HepG2 (cell line): ENCODE results near the gene SULT2B1. TPM values are rescaled to one million over a fixed set of nuclear protein-coding genes. Genes with fewer than 3 reads are reported as not detected.
A peak's percentile ranks its signal among the peaks of the same experiment; 100 is the strongest.

Experiments
- ETV5 ChIP-seq: IDR thresholded peaks from 2 replicates; pipeline ENCODE4 v1.6.1; 2018; ENCODE audit warnings: missing biosample characterization, missing genetic modification reagents, inconsistent platforms, borderline replicate concordance
- FIP1L1 ChIP-seq: fragments of 200-400 bp; formaldehyde crosslinking; IDR thresholded peaks from 2 replicates; pipeline ENCODE4 v1.6.1; 2018; ENCODE audit warnings: low read depth, mild to moderate bottlenecking, low read length, moderate library complexity, borderline replicate concordance; ENCODE audit not compliant: insufficient read depth
- FOXM1 ChIP-seq: sonication (generic); formaldehyde crosslinking; IDR thresholded peaks from 2 replicates; pipeline ENCODE4 v1.5.0; 2020; ENCODE audit warnings: missing genetic modification reagents
- HNRNPLL ChIP-seq: fragments of 200-400 bp; formaldehyde crosslinking; IDR thresholded peaks from 2 replicates; pipeline ENCODE4 v1.6.1; 2017; ENCODE audit warnings: mild to moderate bottlenecking, low read depth, low read length; ENCODE audit not compliant: poor library complexity, severe bottlenecking
- JUNB ChIP-seq: sonication (generic); formaldehyde crosslinking; IDR thresholded peaks from 2 replicates; pipeline ENCODE4 v1.8.0; 2022; ENCODE audit warnings: missing genetic modification reagents, mild to moderate bottlenecking, borderline replicate concordance
- KLF9 ChIP-seq: IDR thresholded peaks from 2 replicates; pipeline ENCODE4 v1.6.1; 2016; ENCODE audit warnings: low read depth
- PLRG1 ChIP-seq: fragments of 450-650 bp; conservative IDR thresholded peaks from 2 replicates; pipeline ENCODE4 v1.6.1; 2016
- RARA ChIP-seq: IDR thresholded peaks from 2 replicates; pipeline ENCODE4 v1.6.1; 2016; ENCODE audit warnings: missing genetic modification reagents, missing compliant biosample characterization
- RORA ChIP-seq: sonication (generic); formaldehyde crosslinking; IDR thresholded peaks from 2 replicates; pipeline ENCODE4 v1.5.0; 2020; ENCODE audit warnings: mild to moderate bottlenecking, missing genetic modification reagents, moderate library complexity
- SALL1 ChIP-seq: sonication (generic); formaldehyde crosslinking; IDR thresholded peaks from 2 replicates; pipeline ENCODE4 v1.8.0; 2022; ENCODE audit warnings: mild to moderate bottlenecking, missing genetic modification reagents
- SCMH1 ChIP-seq: sonication (generic); formaldehyde crosslinking; IDR thresholded peaks from 2 replicates; pipeline ENCODE4 v1.9.0; 2021; ENCODE audit warnings: missing genetic modification reagents, mild to moderate bottlenecking, borderline replicate concordance
- SOX6 ChIP-seq, 2 experiments: fragments of 450-650 bp in 1 of 2; sonication (generic) in 1 of 2; formaldehyde crosslinking in 1 of 2; IDR thresholded peaks; 2 replicates each; pipeline versions ENCODE4 v1.4.0 to v1.6.1; 2017 to 2020; ENCODE audit warnings: antibody characterized with exemption in 1 of 2, mild to moderate bottlenecking in 1 of 2, missing genetic modification reagents in 1 of 2
- ZNF367 ChIP-seq: sonication (generic); formaldehyde crosslinking; IDR thresholded peaks from 2 replicates; pipeline ENCODE4 v1.4.0; 2020; ENCODE audit warnings: missing genetic modification reagents, borderline replicate concordance
- ZNF530 ChIP-seq: sonication (generic); formaldehyde crosslinking; IDR thresholded peaks from 2 replicates; pipeline ENCODE4 v1.5.0; 2020; ENCODE audit warnings: low read depth, mild to moderate bottlenecking, missing genetic modification reagents
- polyA plus RNA-seq, 8 experiments: library from polyadenylated mRNA; depleted of rRNA in 3 of 8; stranded (reverse) in 7 of 8; unstranded in 1 of 8; fragments of >200 nt; fragmentation: Illumina TruSeq in 4 of 8; extraction: Trizol in 4 of 8; gene quantifications; 2 replicates each; pipeline versions ENCODE4 v1.2.1 to v1.2.3, GENCODE V29; 2011 to 2016; ENCODE audit warnings: low read depth in 4 of 8, missing spikeins in 1 of 8, mixed read lengths in 1 of 8; ENCODE audit not compliant: insufficient read depth in 1 of 8
- total RNA-seq, 5 experiments: library from RNA; depleted of rRNA; stranded (reverse); fragments of >200 nt; fragmentation: Illumina TruSeq; extraction: Trizol; gene quantifications; 2 replicates each; pipeline ENCODE4 v1.2.3, GENCODE V29; 2016; ENCODE audit warnings: low read depth in 1 of 5
- TF ChIP-seq, protein P1 (sequence below): sonication (generic); formaldehyde crosslinking; IDR thresholded peaks from 2 replicates; pipeline ENCODE4 v1.5.0; 2020; ENCODE audit warnings: mild to moderate bottlenecking, missing genetic modification reagents, borderline replicate concordance
- TF ChIP-seq, protein P2 (sequence below): sonication (generic); formaldehyde crosslinking; IDR thresholded peaks from 2 replicates; pipeline ENCODE4 v1.4.0; 2020; ENCODE audit warnings: missing genetic modification reagents
- TF ChIP-seq, protein P3 (sequence below): sonication (generic); formaldehyde crosslinking; IDR thresholded peaks from 2 replicates; pipeline ENCODE4 v1.4.0; 2020; ENCODE audit warnings: missing genetic modification reagents

Gene SULT2B1
- total and polyA plus RNA-seq, 2 of the 13 experiments (the other 11 are each of a cell fraction or from before 2014, with no cell fraction given): 0.13 TPM; not detected in 1

DNA sequence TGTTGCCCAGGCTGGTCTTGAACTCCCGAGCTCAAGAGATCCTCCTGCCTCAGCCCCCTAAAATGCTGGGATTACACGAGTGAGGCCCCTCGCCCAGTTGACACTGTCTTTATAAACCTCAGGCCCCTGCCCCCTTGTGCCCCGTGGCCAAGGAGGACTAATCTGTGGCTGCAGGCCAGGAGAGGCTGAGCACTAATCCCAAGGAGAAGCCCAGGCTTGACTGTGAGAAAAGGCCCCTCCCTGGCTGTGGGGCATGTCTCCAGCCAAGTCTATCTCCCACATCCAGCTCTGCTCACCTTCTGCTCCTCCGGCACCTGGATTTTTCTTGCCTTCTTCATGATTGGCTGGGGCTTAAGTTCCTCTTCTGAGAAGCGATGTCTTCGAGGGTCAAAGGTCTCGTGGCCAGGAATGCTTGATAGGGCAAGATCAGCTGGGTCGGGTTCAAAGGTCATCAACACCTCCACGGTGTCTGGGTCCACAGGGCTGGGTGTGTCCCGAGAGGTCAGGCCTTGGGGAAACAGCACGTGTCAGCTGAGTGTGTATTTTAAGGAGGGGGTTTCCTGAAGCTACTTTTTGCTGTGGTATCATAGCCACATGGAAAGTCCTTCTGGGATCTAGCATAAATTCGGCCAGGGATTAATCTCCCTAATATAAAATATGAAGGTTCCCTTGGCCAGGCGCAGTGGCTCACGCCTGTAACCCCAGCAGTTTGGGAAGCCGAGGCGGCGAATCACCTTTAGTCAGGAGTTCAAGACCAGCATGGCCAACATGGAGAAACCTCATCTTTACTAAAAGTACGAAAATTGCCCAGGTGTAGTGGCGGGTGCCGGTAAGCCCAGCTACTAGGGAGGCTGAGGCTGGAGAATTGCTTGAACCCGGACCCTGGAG, 81.4 kb downstream of the SULT2B1 start (continued):
- TF ChIP-seq SCMH1 (no peak), ZNF367 (CRISPR knock-in tag) (no peak), JUNB (no peak), HNRNPLL (no peak), FOXM1 (CRISPR knock-in tag) (no peak), ZNF530 (CRISPR knock-in tag) (no peak), RORA (CRISPR knock-in tag) (no peak), FIP1L1 (no peak), SOX6 (IDR thresholded peaks at IDR 0.05) (no peak), SOX6 (CRISPR knock-in tag; IDR thresholded peaks at IDR 0.05) (no peak), ETV5 (CRISPR knock-in tag) (no peak), KLF9 (CRISPR knock-in tag) (no peak), RARA (CRISPR knock-in tag) (0 out of 2 replicates have a peak, but pooled peaks have one; percentile 24), PLRG1 (no peak), SALL1 (no peak)
- TF ChIP-seq, protein P1, sequence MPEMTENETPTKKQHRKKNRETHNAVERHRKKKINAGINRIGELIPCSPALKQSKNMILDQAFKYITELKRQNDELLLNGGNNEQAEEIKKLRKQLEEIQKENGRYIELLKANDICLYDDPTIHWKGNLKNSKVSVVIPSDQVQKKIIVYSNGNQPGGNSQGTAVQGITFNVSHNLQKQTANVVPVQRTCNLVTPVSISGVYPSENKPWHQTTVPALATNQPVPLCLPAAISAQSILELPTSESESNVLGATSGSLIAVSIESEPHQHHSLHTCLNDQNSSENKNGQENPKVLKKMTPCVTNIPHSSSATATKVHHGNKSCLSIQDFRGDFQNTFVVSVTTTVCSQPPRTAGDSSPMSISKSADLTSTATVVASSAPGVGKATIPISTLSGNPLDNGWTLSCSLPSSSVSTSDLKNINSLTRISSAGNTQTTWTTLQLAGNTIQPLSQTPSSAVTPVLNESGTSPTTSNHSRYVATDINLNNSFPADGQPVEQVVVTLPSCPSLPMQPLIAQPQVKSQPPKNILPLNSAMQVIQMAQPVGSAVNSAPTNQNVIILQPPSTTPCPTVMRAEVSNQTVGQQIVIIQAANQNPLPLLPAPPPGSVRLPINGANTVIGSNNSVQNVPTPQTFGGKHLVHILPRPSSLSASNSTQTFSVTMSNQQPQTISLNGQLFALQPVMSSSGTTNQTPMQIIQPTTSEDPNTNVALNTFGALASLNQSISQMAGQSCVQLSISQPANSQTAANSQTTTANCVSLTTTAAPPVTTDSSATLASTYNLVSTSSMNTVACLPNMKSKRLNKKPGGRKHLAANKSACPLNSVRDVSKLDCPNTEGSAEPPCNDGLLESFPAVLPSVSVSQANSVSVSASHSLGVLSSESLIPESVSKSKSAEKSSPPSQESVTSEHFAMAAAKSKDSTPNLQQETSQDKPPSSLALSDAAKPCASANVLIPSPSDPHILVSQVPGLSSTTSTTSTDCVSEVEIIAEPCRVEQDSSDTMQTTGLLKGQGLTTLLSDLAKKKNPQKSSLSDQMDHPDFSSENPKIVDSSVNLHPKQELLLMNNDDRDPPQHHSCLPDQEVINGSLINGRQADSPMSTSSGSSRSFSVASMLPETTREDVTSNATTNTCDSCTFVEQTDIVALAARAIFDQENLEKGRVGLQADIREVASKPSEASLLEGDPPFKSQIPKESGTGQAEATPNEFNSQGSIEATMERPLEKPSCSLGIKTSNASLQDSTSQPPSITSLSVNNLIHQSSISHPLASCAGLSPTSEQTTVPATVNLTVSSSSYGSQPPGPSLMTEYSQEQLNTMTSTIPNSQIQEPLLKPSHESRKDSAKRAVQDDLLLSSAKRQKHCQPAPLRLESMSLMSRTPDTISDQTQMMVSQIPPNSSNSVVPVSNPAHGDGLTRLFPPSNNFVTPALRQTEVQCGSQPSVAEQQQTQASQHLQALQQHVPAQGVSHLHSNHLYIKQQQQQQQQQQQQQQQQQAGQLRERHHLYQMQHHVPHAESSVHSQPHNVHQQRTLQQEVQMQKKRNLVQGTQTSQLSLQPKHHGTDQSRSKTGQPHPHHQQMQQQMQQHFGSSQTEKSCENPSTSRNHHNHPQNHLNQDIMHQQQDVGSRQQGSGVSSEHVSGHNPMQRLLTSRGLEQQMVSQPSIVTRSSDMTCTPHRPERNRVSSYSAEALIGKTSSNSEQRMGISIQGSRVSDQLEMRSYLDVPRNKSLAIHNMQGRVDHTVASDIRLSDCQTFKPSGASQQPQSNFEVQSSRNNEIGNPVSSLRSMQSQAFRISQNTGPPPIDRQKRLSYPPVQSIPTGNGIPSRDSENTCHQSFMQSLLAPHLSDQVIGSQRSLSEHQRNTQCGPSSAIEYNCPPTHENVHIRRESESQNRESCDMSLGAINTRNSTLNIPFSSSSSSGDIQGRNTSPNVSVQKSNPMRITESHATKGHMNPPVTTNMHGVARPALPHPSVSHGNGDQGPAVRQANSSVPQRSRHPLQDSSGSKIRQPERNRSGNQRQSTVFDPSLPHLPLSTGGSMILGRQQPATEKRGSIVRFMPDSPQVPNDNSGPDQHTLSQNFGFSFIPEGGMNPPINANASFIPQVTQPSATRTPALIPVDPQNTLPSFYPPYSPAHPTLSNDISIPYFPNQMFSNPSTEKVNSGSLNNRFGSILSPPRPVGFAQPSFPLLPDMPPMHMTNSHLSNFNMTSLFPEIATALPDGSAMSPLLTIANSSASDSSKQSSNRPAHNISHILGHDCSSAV (CRISPR knock-in tag): no peak
- TF ChIP-seq, protein P2, sequence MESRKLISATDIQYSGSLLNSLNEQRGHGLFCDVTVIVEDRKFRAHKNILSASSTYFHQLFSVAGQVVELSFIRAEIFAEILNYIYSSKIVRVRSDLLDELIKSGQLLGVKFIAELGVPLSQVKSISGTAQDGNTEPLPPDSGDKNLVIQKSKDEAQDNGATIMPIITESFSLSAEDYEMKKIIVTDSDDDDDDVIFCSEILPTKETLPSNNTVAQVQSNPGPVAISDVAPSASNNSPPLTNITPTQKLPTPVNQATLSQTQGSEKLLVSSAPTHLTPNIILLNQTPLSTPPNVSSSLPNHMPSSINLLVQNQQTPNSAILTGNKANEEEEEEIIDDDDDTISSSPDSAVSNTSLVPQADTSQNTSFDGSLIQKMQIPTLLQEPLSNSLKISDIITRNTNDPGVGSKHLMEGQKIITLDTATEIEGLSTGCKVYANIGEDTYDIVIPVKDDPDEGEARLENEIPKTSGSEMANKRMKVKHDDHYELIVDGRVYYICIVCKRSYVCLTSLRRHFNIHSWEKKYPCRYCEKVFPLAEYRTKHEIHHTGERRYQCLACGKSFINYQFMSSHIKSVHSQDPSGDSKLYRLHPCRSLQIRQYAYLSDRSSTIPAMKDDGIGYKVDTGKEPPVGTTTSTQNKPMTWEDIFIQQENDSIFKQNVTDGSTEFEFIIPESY (CRISPR knock-in tag): no peak
- TF ChIP-seq, protein P3, sequence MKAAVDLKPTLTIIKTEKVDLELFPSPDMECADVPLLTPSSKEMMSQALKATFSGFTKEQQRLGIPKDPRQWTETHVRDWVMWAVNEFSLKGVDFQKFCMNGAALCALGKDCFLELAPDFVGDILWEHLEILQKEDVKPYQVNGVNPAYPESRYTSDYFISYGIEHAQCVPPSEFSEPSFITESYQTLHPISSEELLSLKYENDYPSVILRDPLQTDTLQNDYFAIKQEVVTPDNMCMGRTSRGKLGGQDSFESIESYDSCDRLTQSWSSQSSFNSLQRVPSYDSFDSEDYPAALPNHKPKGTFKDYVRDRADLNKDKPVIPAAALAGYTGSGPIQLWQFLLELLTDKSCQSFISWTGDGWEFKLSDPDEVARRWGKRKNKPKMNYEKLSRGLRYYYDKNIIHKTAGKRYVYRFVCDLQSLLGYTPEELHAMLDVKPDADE: no peak
